ENCODE measurements around the gene PWWP2A. TPM values are rescaled to one million over a fixed set of nuclear protein-coding genes. Genes with fewer than 3 reads are reported as not detected.

Gene PWWP2A
- polyA plus RNA-seq, 1 of the 3 experiments (the other 2 are of a cell fraction), result 5.7 TPM

DNA sequence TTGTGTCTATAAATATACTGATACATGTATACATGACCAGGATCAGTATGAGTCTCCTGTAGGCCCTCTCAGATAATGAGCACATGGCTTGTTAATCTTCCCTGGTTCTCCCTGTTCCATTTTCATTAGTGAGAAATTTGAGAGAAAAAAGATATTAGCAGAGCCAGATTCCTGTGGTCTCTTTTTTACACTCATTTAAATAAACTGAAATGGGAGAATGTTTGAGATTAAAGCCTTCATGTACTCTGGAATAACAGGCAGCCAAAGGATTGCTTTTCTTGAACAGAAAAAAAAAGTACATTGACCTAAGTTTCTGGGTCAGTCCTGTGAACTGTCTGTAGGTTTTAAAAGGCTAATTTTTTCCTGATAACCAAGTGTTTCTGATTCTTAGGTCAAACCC is 44.2 kb downstream of the PWWP2A start:
- Histone ChIP-seq H3K27me3 (ENCODE audit: insufficient read depth) (no peaks in the 10 kb centered on the region), H4K20me1 (ENCODE audit: insufficient read depth) (no peaks in the 10 kb centered on the region), H3K4me2 (no peak overlapping the region), H3K9me3 (no peaks in the 10 kb centered on the region), H3K27ac (ENCODE audit: low read depth in 2 of 2, low read length in 1 of 2) (no peak overlapping the region), H3F3A (replicated peaks; ENCODE audit: insufficient read depth) (peaks cover 7% of the 10 kb centered on the region), H3K36me3 (replicated peaks in 1 of 2; ENCODE audit: control insufficient read depth in 1 of 2, insufficient read depth in 2 of 2, low read length in 1 of 2) (peaks cover 10 to 26% of the 10 kb centered on the region in 2 experiments), H3K4me1 (ENCODE audit: control insufficient read depth in 1 of 2, insufficient read depth in 2 of 2, low read depth in 1 of 2, low read length in 1 of 2) (peaks cover 3 to 8% of the 10 kb centered on the region in 2 experiments; a peak in 2 of 4 replicates), H3K9ac (no peak overlapping the region), H3K9me2 (no peaks in the 10 kb centered on the region), H3K4me3 (ENCODE audit: low read depth in 2 of 2, low read length in 1 of 2) (no peak overlapping the region), H3K79me2 (ENCODE audit: insufficient read depth) (peaks cover 10% of the 10 kb centered on the region; the same call in 1 of the 2 replicates), H2AFZ (ENCODE audit: low read depth) (no peak overlapping the region)
- CTCF ChIA-PET, result no interaction called here
- no peak for TF ChIP-seq TEAD4 (IDR thresholded peaks at IDR 0.05; ENCODE audit: borderline replicate concordance, insufficient read depth)
- TF ChIP-seq, protein P1, sequence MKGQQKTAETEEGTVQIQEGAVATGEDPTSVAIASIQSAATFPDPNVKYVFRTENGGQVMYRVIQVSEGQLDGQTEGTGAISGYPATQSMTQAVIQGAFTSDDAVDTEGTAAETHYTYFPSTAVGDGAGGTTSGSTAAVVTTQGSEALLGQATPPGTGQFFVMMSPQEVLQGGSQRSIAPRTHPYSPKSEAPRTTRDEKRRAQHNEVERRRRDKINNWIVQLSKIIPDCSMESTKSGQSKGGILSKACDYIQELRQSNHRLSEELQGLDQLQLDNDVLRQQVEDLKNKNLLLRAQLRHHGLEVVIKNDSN (IDR thresholded peaks at IDR 0.05; ENCODE audit: borderline replicate concordance, low read depth), result no peak
- TF ChIP-seq RXRA (IDR thresholded peaks at IDR 0.05; ENCODE audit: borderline replicate concordance, low read depth), result no peak
- TF ChIP-seq NRF1 (IDR thresholded peaks at IDR 0.05; ENCODE audit: low read depth, low read length), result no peak
- no peak for DNase-seq
- POLR2A ChIA-PET, result no interaction called here

DNA sequence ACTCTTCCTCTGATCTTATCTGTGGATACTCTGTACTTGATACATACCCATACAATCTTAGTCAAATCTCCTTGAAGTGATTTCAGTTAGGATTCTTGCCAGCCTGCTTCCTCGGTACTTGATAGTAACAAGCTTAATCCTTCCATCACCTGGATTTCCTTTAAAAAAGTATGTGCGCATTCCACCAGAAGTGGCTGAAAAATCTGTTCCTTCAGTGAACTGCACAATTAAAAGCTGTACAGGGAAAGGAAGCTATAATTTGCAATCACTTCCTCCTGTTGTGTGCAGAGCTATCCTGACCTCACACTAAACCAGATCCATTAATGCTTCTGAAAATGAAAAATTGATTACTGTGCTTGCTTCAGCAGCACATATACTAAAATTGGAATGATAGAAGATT is 47.3 kb downstream of the PWWP2A start:
- Histone ChIP-seq H3F3A (replicated peaks; ENCODE audit: insufficient read depth) (peaks cover 7% of the 10 kb centered on the region), H3K4me3 (ENCODE audit: low read depth in 2 of 2, low read length in 1 of 2) (no peak overlapping the region), H3K9me3 (no peaks in the 10 kb centered on the region), H3K9me2 (no peaks in the 10 kb centered on the region), H3K79me2 (ENCODE audit: insufficient read depth) (no peaks in the 10 kb centered on the region), H3K27me3 (ENCODE audit: insufficient read depth) (no peaks in the 10 kb centered on the region), H3K9ac (no peak overlapping the region), H3K4me1 (ENCODE audit: control insufficient read depth in 1 of 2, insufficient read depth in 2 of 2, low read depth in 1 of 2, low read length in 1 of 2) (peaks cover 0 to 3% of the 10 kb centered on the region in 2 experiments; a peak in 1 of 4 replicates), H3K36me3 (replicated peaks in 1 of 2; ENCODE audit: control insufficient read depth in 1 of 2, insufficient read depth in 2 of 2, low read length in 1 of 2) (peaks cover 4 to 25% of the 10 kb centered on the region in 2 experiments), H2AFZ (ENCODE audit: low read depth) (no peak overlapping the region), H3K4me2 (no peak overlapping the region), H4K20me1 (ENCODE audit: insufficient read depth) (no peaks in the 10 kb centered on the region), H3K27ac (ENCODE audit: low read depth in 2 of 2, low read length in 1 of 2) (peak overlapping the region in 1 of 2 experiments; percentile 31; a peak in 1 of 4 replicates)
- ChIA-PET CTCF (interaction anchor here (0.6 to 2.9 kb wide), 6 partner anchors 9 to 319 kb away, joined by 3 to 9 read pairs (median 4); no protein-coding TSS in a partner anchor), POLR2A (no interaction called here)
- TF ChIP-seq FOXJ3 (CRISPR knock-in tag; IDR thresholded peaks at IDR 0.05), result no peak
- no peak for TF ChIP-seq YY1 (IDR thresholded peaks at IDR 0.05; ENCODE audit: low read depth)
- TF ChIP-seq, protein P2, sequence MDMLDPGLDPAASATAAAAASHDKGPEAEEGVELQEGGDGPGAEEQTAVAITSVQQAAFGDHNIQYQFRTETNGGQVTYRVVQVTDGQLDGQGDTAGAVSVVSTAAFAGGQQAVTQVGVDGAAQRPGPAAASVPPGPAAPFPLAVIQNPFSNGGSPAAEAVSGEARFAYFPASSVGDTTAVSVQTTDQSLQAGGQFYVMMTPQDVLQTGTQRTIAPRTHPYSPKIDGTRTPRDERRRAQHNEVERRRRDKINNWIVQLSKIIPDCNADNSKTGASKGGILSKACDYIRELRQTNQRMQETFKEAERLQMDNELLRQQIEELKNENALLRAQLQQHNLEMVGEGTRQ (IDR thresholded peaks at IDR 0.05; ENCODE audit: borderline replicate concordance, low read depth, low read length), result no peak
- TF ChIP-seq, protein P3, sequence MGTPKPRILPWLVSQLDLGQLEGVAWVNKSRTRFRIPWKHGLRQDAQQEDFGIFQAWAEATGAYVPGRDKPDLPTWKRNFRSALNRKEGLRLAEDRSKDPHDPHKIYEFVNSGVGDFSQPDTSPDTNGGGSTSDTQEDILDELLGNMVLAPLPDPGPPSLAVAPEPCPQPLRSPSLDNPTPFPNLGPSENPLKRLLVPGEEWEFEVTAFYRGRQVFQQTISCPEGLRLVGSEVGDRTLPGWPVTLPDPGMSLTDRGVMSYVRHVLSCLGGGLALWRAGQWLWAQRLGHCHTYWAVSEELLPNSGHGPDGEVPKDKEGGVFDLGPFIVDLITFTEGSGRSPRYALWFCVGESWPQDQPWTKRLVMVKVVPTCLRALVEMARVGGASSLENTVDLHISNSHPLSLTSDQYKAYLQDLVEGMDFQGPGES (IDR thresholded peaks at IDR 0.05; ENCODE audit: low read depth, low read length), result no peak
- no peak for TF ChIP-seq SMC3 (IDR thresholded peaks at IDR 0.05; ENCODE audit: low read depth, low read length)
- no peak for TF ChIP-seq GATA2 (CRISPR knock-in tag; IDR thresholded peaks at IDR 0.05)
- no peak for TF ChIP-seq MXI1 (IDR thresholded peaks at IDR 0.05; ENCODE audit: low read depth, low read length)
- no peak for TF ChIP-seq FOXM1 (IDR thresholded peaks at IDR 0.05; ENCODE audit: low read depth)
- no peak for TF ChIP-seq GABPA (IDR thresholded peaks at IDR 0.05; ENCODE audit: low read depth)
- TF ChIP-seq MEF2A (IDR thresholded peaks at IDR 0.05; ENCODE audit: borderline replicate concordance, low read depth), result no peak
- TF ChIP-seq TAF1 (IDR thresholded peaks at IDR 0.05; ENCODE audit: borderline replicate concordance, low read depth, low read length), result no peak
- TF ChIP-seq ELF1 (IDR thresholded peaks at IDR 0.05), result no peak
- TF ChIP-seq, protein P4, sequence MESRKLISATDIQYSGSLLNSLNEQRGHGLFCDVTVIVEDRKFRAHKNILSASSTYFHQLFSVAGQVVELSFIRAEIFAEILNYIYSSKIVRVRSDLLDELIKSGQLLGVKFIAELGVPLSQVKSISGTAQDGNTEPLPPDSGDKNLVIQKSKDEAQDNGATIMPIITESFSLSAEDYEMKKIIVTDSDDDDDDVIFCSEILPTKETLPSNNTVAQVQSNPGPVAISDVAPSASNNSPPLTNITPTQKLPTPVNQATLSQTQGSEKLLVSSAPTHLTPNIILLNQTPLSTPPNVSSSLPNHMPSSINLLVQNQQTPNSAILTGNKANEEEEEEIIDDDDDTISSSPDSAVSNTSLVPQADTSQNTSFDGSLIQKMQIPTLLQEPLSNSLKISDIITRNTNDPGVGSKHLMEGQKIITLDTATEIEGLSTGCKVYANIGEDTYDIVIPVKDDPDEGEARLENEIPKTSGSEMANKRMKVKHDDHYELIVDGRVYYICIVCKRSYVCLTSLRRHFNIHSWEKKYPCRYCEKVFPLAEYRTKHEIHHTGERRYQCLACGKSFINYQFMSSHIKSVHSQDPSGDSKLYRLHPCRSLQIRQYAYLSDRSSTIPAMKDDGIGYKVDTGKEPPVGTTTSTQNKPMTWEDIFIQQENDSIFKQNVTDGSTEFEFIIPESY (IDR thresholded peaks at IDR 0.05; ENCODE audit: borderline replicate concordance, low read depth), result no peak
- TF ChIP-seq NRF1 (IDR thresholded peaks at IDR 0.05; ENCODE audit: low read depth, low read length), result no peak
- TF ChIP-seq, protein P5, sequence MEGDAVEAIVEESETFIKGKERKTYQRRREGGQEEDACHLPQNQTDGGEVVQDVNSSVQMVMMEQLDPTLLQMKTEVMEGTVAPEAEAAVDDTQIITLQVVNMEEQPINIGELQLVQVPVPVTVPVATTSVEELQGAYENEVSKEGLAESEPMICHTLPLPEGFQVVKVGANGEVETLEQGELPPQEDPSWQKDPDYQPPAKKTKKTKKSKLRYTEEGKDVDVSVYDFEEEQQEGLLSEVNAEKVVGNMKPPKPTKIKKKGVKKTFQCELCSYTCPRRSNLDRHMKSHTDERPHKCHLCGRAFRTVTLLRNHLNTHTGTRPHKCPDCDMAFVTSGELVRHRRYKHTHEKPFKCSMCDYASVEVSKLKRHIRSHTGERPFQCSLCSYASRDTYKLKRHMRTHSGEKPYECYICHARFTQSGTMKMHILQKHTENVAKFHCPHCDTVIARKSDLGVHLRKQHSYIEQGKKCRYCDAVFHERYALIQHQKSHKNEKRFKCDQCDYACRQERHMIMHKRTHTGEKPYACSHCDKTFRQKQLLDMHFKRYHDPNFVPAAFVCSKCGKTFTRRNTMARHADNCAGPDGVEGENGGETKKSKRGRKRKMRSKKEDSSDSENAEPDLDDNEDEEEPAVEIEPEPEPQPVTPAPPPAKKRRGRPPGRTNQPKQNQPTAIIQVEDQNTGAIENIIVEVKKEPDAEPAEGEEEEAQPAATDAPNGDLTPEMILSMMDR (IDR thresholded peaks at IDR 0.05), result no peak
- no peak for TF ChIP-seq POLR2AphosphoS5 (IDR thresholded peaks at IDR 0.05; ENCODE audit: low read depth, low read length)
- no peak for TF ChIP-seq EZH2phosphoT487 (IDR thresholded peaks at IDR 0.05; ENCODE audit: borderline replicate concordance, low read depth)
- DNase-seq, result no peak
- WGBS (ENCODE audit: low lambda C conversion rate), result 88% methylated on average over 2 of the region's 2 CpGs
